ENCODE results near the gene DCC. TPM values are rescaled to one million over a fixed set of nuclear protein-coding genes. Genes with fewer than 3 reads are reported as not detected.

Gene DCC
- total RNA-seq, 1 experiment from 2014 or later = not detected

DNA sequence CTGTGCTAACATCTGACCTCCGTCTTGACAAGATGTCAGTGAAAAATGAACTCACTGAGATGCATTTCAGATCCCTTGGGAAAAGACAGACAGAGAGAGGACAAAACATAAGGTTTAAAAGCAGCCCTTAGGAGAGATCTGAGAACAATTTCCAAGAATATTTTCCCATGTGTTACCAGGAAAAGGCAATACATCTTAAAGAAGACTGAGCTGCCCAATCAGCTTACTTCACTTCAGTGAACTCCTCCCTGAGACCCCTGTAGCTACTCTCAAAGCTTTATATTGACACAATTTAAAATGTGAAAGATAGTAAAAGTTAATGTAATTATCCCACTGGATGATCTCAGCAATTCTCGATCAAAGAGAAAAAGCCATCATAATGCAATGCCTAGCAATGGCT, 505.0 kb downstream of the DCC start:
- Histone ChIP-seq H3K9ac (ENCODE audit: low read length) (no peak overlapping the region), H3K4me2 (ENCODE audit: low read length) (no peak overlapping the region), H3K27ac (ENCODE audit: low read depth, low read length) (no peak overlapping the region), H2AFZ (ENCODE audit: low read depth, low read length, poor library complexity, severe bottlenecking) (no peak overlapping the region), H3K79me2 (ENCODE audit: insufficient read depth, low read length) (no peaks in the 10 kb centered on the region), H3K4me1 (ENCODE audit: control insufficient read depth in 1 of 2, insufficient read depth in 2 of 2, low read length in 2 of 2) (no peaks in the 10 kb centered on the region), H3K9me3 (ENCODE audit: control insufficient read depth in 1 of 2, insufficient read depth in 1 of 2, low read depth in 1 of 2, low read length in 2 of 2) (peaks cover 14 to 24% of the 10 kb centered on the region in 2 experiments; a peak in 2 of 4 replicates), H4K20me1 (ENCODE audit: insufficient read depth) (no peaks in the 10 kb centered on the region), H3K36me3 (ENCODE audit: control insufficient read depth in 1 of 2, insufficient read depth in 2 of 2, low read length in 2 of 2) (no peaks in the 10 kb centered on the region), H3K9me2 (ENCODE audit: insufficient read depth) (no peaks in the 10 kb centered on the region), H3K27me3 (ENCODE audit: insufficient read depth, low read length) (no peaks in the 10 kb centered on the region), H3K4me3 (replicated peaks in 1 of 2; ENCODE audit: low read depth in 1 of 2, low read length in 2 of 2) (no peak overlapping the region)
- DNase-seq (ENCODE audit: low read depth, low spot score) (no peak), ATAC-seq (no peak)
- TF ChIP-seq CEBPB (IDR thresholded peaks at IDR 0.05; ENCODE audit: low read depth) (no peak), EZH2 (IDR thresholded peaks at IDR 0.05) (no peak), TCF7L2 (IDR thresholded peaks at IDR 0.05; ENCODE audit: borderline replicate concordance, extremely low read depth, insufficient read depth, insufficient read length) (no peak), SIN3A (IDR thresholded peaks at IDR 0.05; ENCODE audit: low read depth) (no peak), FOSL1 (IDR thresholded peaks at IDR 0.05; ENCODE audit: low read depth) (no peak)
- POLR2A ChIA-PET = no interaction called here
- CTCF ChIA-PET = no interaction called here
- RAD21 ChIA-PET (ENCODE audit: low non-redundant PET in 1 of 2, low total read pairs in 2 of 2, uncharacterized antibody in 2 of 2, unreplicated experiment in 2 of 2) = no interaction called here
- intact Hi-C loops (cut with micrococcal nuclease) = no loop called here
- no TSS peak for BruUV-seq (replicated peaks)

DNA sequence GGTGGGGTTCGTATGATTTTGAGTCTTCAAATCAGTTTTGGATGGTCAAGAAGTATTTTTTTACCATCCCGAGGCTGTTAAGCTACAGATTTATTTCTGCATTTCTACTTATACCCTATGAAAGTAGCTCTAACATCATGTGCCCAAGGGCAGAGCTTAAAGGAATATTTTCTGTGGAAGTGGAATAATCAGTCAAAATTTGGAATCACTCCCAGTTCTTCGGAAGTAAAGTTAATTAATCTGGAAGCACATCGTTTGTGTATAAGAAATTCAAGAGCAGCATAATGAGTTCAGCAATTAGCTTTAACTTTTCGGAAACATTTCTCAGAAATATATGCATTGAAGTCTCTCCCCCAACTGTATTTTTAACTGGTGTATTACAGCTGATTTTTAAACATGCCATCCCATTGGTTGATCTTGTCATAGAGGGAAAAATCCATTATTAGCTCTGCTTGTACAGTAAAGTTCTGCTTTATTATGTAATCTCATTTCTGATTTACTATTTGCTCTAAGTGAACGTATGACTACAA, 510.1 kb downstream of the DCC start:
- H3K27ac ChIP-seq (ENCODE audit: low read depth, low read length) = no peak overlapping the region
- BruUV-seq (replicated peaks) = no TSS peak
- H3K79me2 ChIP-seq (ENCODE audit: insufficient read depth, low read length) = no peaks in the 10 kb centered on the region
- DNase-seq (ENCODE audit: low read depth, low spot score) = no peak
- ChIA-PET CTCF (no interaction called here), POLR2A (no interaction called here), RAD21 (ENCODE audit: low non-redundant PET in 1 of 2, low total read pairs in 2 of 2, uncharacterized antibody in 2 of 2, unreplicated experiment in 2 of 2) (no interaction called here)
- no peaks in the 10 kb centered on the region for H3K27me3 ChIP-seq (ENCODE audit: insufficient read depth, low read length)
- ATAC-seq = no peak
- H3K9ac ChIP-seq (ENCODE audit: low read length) = no peak overlapping the region
- H3K36me3 ChIP-seq (ENCODE audit: control insufficient read depth in 1 of 2, insufficient read depth in 2 of 2, low read length in 2 of 2) = no peaks in the 10 kb centered on the region
- no peaks in the 10 kb centered on the region for H3K4me1 ChIP-seq (ENCODE audit: control insufficient read depth in 1 of 2, insufficient read depth in 2 of 2, low read length in 2 of 2)
- H4K20me1 ChIP-seq (ENCODE audit: insufficient read depth) = no peaks in the 10 kb centered on the region
- TF ChIP-seq YY1 (IDR thresholded peaks at IDR 0.05; ENCODE audit: extremely low read depth, insufficient replicate concordance, low read depth, low read length) (no peak), RAD21 (IDR thresholded peaks at IDR 0.05; ENCODE audit: low read depth) (no peak), ZNF274 (IDR thresholded peaks at IDR 0.05; ENCODE audit: low read depth, low read length) (no peak), POLR2A (IDR thresholded peaks at IDR 0.05; ENCODE audit: borderline replicate concordance, extremely low read depth, insufficient read depth, insufficient read length) (no peak), SIN3A (IDR thresholded peaks at IDR 0.05; ENCODE audit: low read depth) (no peak), SRF (IDR thresholded peaks at IDR 0.05; ENCODE audit: low read depth) (no peak), CEBPB (IDR thresholded peaks at IDR 0.05; ENCODE audit: low read depth) (no peak)
- H3K4me2 ChIP-seq (ENCODE audit: low read length) = no peak overlapping the region
- H2AFZ ChIP-seq (ENCODE audit: low read depth, low read length, poor library complexity, severe bottlenecking) = no peak overlapping the region
- H3K9me3 ChIP-seq (ENCODE audit: control insufficient read depth in 1 of 2, insufficient read depth in 1 of 2, low read depth in 1 of 2, low read length in 2 of 2) = peaks cover 9 to 23% of the 10 kb centered on the region in 2 experiments; a peak in 2 of 4 replicates
- intact Hi-C loops (cut with micrococcal nuclease) = no loop called here
- H3K9me2 ChIP-seq (ENCODE audit: insufficient read depth) = no peaks in the 10 kb centered on the region
- no peak overlapping the region for H3K4me3 ChIP-seq (replicated peaks in 1 of 2; ENCODE audit: low read depth in 1 of 2, low read length in 2 of 2)

All from HCT116 (cell line).